HG03521 (cell line): Measurements from ENCODE around the gene LAMC3.
"Not testable (repeated sequence)": the region's sequence is repeated elsewhere in the genome, so short reads cannot be mapped to it uniquely, and the experiment has no call there.

Experiments
- ATAC-seq: cut with Tn5 transposase; IDR thresholded peaks from one replicate; pipeline ENCODE4 v1.9.1; 2021; ENCODE audit warnings: mild to moderate bottlenecking, moderate library complexity; ENCODE audit not compliant: unreplicated experiment

The LAMC3 gene

DNA sequence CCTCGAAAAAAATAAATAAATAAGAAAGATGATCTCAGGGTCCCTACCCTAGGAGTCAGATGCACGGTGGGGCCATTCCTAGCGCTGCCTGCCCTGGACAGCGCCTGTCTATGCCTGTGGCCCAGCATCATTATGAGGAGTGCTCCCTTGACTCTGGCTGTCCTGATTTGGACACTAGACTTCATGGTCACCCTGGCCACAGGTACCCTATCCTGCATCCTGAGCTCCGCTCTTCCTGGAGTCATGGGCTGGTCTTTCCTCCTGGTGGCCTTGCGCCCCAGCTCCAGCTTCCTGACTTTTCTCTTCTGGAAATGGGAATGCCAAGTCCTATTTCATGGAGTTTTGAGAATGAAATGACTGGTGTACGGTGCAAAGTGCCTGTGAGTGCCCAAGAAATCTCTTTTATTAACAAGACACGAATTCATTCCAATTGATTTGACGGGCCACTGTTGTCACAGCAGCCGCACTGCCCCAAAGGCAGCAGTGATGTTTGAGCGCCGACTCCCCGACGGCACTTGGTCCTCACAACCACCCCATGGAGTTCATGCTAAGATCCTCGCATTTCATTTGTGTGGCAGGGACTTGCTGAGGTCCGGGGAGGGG is 86.8 kb downstream of the LAMC3 start:
- ATAC-seq = no peak

DNA sequence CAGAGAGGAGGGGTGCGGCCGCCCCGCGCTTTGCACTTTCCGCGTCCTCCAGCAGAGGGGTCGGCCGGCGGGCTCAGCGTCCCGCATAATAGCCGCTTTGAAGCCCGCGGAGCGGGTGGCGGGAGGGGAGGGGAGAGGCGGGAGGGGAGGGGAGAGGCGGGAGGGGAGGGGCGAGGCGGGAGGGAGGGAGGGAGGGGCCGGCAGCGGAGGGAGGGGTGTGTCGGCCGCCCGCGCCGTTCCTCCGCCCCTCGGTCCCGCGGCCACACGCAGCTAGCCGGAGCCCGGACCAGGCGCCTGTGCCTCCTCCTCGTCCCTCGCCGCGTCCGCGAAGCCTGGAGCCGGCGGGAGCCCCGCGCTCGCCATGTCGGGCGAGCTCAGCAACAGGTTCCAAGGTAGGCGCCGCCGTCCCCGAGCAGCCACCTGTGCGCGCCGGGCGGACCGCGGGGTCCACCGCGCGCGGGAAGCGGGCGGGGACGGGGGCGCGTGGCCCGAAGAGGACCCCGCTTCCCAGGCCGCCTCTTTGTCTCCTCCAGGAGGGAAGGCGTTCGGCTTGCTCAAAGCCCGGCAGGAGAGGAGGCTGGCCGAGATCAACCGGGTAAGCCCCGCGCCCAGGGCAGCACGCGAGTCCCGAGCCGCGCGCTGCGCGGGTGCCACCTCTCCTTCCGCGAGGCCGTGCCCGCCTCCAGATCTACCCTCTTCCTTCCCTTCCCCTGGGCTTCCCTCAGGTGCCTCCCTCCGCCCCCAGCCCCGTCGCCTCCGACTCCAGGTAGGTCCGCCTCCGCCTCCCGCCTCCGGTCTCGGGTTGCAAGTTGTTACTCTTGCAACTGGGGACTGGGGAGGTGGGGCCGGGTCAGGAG is 87.5 kb downstream of the LAMC3 start, which contains the start of gene AIF1L:
Gene AIF1L, plus strand, starts transcription at position 263 of the 857 bp plus-strand sequence. Its CDS starts 99 bp downstream, at position 362.
- ATAC-seq = no peak

DNA sequence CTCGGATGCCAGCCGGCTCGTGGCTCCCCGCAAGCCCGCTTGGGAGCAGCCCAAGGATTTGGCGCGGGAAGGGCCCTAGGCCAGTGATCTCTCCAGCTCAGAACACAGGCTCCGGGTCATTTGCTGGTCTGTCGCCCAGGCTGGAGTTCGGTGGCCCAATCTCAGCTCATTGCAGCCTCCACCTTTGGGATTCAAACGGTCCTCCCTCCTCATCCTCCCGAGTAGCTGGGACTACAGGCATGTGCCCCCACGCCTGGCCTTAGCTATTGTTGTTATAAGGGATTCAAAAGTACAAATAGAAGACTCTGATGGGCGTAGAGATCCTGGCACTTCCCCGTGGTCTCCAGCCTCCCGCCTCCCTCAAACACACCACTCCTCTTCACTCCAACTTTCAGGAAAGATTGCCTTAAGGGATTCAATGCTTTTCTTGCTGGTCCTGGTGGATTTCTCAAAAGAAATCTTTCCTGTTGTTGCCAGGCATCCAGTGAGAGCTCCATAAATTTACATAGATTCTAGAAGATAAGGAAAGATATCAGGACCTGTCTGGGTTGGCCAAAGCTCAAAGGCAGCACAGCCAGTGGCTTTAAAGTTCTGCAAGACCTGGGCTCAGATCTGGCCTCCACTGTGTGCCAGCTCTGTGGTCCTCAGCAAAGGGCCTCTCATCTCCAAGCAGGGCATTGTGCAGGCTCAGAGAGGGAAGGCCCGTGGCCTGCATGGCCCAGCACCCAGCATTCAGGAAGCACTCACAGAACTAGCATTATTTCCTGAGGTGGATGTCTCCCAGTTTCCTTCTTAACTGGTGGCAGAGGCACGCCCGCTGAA is 88.4 kb downstream of the LAMC3 start:
- ATAC-seq = no peak

DNA sequence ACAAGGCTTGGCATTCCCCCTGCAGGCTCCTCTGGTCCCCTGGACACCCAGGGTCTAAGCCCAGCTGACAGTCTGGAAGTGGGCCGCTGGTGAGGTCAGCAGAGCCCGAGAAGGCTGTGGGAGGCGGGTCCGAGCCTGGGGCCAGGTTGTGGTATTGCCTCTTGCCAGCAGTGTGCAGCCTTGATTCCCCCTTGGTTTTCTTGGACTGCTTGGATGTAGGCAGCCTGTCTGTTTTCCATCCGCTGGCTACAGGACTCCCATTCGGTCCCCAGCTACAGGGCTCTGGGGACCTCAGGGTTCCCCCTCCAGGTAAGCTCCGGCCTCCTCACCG is 88.9 kb downstream of the LAMC3 start:
- ATAC-seq = no peak

DNA sequence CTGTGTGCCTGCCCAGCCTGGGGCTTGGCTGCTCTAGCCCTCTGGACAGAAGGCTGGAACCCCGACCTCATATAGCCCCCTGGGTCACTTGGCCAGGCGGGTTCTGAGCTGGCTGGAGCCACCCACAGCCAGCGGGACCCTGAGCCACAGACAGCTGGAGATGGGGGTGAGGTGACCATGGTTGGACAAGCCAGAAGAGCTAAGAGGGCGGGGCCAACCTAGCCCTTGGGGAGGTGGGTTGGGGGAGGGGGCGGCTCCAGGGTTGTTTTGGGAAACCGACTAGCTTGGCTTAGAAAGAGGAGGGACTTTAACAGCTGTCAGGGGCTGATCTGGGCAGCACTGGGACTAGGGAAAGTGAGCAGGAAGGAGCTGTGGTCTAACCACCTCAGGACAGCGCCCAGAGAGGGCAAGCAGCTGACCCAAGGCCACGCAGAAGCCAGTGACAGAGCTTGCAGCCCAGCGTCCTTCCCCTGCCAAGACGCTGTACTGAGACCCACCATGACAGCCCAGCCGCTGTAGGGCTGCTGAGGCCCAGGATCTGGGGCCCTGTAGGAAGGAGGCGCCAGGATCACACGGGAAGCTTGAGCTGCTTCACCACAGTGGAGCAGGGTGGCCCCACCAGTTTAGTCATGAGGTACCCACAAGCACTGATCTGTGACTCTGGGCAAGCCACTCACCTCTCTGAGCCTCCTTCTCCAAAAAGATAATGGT is 89.6 kb downstream of the LAMC3 start:
- ATAC-seq = no peak

DNA sequence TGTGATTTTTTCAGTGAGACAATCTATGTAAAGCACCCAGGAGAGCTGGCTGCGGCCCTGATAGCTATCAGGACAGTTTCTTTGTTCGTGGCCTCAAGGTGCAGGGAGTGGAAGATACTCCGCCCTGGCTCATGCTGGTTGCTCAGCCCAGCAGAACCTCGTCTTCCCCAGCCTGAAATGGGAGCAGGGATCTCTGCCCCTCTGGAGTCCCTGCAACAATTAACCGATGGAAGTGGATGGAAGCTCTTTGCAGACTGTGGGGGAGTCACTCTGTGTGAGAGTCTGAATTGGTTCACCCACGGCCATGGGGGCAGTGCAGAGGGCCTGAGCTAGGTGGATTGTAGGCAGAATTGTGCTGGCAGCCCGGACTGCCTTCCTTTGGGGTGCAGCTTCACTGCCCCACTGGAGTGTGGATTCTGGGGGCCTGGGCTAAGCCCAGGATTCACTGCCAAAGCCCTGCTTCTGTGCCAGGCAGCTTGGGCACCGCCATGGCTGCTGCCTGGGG is 90.2 kb downstream of the LAMC3 start:
- ATAC-seq = no peak

DNA sequence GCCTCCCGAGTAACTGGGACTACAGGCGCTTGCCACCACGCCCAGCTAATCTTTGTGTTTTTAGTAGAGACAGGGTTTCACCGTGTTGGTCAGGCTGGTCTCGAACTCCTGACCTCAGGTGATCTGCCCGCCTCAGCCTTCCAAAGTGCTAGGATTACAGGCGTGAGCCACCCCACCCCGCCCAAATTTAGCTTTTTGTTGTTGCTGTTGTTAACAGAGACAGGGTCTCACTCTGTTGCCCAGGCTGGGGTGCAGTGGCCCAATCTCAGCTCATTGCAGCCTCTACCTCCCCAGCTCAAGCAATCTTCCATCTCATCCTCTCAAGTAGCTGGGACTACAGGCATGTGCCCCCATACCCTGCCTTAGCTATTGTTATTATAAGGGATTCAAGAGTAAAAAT is 90.9 kb downstream of the LAMC3 start:
- not testable (repeated sequence) for ATAC-seq

DNA sequence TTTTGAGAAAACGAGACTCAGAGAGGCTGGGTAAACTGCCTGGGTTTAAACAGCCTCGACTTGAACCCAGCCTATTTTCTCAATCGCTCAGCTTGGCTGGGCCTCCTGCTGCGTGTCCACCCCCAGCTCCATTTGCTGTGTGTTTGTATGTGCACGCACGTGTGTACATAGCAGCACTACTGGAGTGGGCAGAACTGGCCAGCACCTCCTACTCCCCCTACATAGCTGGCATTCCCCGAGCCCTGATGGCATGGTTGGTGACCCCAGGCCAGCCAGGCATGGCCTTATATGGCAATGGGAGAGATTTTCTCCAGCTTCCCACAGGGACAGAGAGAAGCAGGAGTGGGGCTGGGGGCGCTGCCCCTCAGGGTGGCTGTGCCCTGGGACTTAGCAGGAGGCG is 91.5 kb downstream of the LAMC3 start:
- no peak for ATAC-seq

DNA sequence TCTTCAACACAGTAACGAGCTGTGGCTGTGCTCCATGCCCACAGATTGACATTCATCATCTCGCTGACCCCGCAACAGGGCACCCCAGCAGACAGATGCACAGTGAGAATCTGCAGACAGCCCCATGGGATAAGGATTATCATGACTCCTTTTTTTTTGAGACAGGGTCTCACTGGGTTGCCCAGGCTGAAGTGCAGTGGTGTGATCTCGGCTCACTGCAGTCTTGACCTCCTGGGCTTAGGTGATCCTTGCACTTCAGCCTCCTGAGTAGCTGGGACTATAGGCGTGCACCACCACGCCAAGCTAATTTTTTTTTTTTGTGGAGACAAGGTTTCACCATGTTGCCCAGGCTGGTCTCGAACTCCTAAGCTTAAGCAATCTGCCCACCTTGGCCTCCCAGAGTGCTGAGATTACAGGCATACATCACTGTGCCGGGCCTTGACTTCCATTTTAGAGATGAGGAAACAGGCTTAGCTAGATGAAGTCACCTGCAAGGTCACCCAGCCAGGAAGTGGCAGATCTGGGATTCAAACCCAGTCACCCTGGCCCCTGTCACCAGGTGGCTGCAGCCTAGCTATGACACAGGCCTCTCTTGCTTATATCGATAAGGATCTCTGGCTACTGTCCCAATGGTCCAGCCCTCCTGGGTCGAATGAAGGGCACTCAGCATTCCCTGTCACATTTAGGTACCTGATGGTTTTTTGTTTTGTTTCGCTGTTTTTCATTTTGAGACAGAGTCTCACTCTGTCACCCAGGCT is 92.4 kb downstream of the LAMC3 start:
- ATAC-seq = no peak

DNA sequence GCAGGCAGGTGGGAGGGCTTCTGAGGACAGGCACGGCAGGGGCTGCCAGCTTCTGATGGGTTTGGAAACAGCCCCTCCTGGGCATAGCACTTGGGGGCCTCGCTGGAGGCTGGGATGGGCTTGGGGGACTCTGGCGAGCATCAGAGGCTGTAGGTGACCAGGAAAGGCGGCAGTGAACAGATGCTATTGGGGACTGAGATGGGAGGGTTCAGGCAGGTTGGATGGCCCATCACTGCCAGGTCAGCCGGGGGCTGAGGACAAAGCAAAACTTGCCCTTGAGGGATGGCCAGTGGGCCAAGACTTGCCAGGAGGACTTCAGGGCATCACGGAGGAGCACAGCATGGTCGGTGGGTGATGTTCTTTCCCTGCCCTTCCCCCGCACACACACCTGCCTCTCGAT is 94.0 kb downstream of the LAMC3 start:
- ATAC-seq = no peak

DNA sequence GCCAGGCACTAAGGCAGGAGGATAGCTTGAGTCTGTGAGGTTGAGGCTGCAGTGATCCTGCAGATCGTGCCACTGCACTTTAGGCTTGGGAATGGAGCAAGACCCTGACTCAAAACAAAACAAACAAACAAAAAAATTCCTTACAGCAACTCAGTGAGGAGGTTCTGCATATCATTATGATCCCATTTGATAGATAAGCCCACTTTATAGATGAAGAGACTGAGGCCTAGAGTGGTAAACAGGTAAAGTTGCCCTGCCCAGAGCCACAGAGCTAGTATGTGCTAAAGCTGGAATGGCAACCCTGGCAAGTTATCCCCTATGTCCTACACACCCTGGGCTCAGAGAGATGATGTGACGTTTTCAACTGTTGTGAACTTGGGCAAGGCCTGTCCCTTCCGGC is 94.6 kb downstream of the LAMC3 start:
- no peak for ATAC-seq

DNA sequence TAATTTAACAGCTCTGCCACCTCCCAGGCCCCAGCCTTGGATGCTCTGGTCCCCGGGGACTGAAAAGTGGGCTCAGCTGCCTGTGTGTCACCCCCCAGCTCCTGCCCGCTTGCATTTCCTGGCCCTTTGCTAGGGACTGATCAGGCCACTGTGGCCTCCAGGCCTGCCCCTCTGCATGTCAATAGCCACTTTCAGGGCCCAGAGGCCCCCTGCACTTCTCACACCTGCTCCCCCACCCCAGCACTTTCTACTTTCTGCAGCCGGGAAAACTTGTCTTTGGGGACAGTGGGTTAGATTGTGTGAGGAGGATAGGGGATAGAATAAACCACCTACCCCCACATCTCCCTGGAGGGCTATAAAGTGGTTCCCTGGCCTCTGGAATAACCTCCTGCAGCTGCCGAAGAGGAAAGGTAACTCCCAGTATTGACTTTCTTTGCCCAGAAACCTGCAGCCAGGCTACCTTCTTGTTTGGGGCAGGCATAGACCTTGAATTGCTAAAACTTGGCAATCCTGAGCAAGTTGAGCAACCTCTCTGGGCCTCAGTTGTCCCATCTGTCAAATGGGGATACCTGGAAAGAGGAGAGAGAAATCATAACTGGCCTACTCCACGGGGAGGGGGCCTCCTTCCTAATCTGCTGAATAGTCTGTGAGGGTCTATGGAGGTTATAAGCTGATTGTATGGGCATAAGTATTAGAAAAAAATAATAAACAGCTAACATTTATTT is 95.2 kb downstream of the LAMC3 start:
- no peak for ATAC-seq

DNA sequence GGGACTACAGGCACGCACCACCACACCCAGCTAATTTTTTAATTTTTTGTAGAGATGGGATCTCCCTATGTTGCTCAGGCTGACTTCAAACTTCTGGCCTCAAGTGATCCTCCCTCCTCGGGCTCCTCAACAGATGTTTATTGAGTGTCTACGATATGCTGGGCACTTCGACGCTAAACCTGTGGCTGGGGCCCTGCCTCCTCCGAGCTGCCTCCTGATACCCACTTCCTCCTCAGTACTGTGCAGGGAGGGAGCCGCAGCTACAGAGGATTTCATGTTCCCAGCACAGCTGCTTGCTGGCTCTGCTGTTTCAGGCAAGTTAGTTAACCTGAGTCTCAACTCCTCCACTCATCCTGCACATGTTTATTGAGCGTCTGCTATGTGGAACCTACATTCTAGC is 97.0 kb downstream of the LAMC3 start:
- no peak for ATAC-seq

DNA sequence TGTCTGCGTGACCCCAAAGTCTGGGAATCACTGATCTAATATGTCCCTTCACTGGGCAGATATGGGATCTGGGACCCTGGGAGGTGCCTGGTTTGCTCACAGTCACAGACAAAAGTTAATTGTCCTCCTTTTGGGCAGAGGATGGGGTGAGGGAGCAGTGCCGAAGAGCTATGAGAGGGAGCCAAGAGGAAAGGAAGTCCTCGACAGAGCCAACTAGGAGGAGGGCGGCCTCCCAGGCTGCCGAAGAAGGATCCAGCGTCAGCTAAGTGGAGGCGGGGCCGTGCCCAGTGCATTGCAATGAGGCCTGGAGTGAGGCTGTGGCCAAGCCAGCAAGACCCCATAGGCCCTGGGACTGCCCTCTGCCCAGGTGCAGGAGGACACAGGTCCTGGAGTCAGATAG is 98.8 kb downstream of the LAMC3 start:
- no peak for ATAC-seq

DNA sequence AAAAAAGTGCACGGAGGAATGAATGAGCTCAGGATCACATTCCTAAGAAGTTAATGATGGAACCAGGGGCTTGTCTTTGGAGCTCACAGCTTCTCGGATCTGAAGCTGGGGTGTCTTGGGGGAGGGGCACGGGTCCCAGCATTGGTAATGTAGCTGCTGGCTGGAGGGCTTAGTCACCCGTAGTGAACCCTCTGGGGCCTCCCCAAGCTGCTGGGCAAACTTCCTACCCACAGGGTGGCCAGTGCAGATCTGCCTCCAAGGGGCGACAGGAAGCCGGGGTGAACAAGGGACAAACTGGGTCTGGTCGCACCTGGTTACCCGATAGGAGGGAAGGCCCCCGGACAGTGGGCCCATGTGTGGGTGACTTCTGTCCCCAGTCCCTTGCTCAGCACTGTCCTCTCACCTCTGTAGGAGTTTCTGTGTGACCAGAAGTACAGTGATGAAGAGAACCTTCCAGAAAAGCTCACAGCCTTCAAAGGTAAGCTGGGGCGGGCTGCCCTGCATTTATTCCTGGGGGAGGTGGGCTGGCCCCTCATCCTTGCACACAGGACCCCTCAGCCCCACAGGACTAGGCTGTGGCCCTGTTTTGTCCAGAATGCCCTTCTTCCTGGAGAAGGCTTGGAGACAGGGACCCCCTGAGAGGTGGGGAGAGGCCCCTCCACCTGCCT is 102.3 kb downstream of the LAMC3 start:
- no peak for ATAC-seq

DNA sequence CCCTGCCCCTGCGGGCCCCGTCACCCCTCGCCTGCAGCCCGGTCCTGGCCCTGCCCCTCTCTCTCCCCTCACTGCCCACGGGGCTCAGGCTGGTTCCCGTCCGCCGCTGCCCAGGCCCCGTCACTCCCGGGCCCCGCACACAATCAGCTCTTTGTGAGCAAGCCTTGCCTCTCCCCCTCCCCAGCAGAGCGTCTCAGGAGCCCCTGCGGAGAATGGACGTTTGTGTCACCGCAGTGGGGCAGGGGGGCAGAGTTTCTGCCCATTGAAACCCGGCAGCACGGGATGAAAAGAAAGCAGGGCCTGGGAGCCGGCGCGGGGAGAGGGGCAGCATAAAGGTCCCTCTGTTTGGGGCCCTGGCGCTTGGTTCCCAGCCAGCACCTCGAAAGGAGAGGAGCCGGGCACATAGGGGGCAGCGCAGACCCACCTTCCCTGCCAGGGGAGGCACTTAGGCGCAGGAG is 102.9 kb downstream of the LAMC3 start:
- no peak for ATAC-seq

DNA sequence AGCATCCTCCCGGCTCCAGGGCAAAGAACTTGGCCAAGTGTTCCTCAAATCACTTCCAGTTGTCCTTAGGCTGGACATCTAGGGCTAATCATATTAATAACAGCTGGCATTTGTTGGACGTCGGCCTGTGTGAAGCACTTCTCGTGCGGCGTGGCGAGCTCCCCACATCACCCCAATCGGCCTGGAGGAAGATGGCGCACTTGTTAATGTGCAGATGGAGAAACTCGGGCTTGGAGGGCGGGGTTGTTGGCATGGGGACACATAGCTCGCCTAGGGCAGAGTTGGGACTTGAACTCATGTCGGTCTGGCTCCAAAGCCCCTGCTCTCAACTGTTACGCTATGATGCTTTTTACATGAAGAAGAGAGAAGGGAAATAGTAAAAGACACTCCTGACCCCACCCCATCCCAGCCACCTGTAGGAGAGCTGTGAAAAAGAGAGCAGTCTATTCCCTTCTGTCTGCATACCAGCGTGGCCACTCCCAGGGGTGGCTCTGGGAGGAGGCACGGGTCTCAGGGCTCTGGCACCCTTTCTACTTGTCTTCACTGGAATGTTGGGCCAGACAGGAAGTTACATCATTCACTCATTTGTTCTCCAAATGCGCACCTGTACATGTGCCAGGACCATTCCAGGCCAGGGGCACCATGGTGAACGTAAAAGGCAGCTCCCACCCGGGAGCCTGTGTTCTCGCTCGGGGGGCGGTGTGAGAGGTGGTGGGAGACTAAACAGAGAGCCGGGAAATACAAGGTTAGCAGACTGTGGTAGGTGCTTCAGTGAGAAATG is 103.6 kb downstream of the LAMC3 start:
- no peak for ATAC-seq

DNA sequence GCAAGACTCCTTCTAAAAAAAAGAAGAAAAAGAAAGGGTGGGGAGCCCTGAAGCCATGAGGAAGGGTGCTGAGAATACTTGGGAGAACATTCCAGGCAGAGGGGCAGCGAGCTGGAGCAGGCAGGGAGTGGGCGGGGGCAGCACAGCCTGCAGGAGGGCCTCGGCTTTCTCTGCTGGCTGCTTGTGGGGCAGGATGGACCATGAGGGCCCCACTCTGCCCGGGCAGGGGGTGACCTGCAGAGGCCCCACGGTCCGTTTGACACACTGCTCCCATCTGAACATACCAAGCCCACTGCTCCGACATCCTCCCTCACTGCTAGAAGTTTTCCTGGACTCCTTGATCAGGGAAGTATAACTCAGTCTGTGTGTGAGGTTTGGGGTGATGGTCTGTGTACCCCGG is 104.7 kb downstream of the LAMC3 start:
- ATAC-seq = no peak
